Fibroblast of lung (primary cell): ENCODE data around the gene COL8A1. TPM values are rescaled to one million over a fixed set of nuclear protein-coding genes. Genes with fewer than 3 reads are reported as not detected.
"Not testable (repeated sequence)": the region's sequence is repeated elsewhere in the genome, so short reads cannot be mapped to it uniquely, and the experiment has no call there.

Source experiments
- DNase-seq, 2 donors: peaks; one replicate each; pipeline versions ENCODE4 v3.0.0 to v3.0.0-alpha.2; 2010; ENCODE audit warnings: low read depth in 2 of 2
- H2AFZ ChIP-seq: 2 replicates; pipeline ENCODE4 v1.5.1; 2012; ENCODE audit warnings: low read length, control low read depth, inconsistent platforms
- H3K27ac ChIP-seq: 2 replicates; pipeline ENCODE4 v1.5.1; 2011; ENCODE audit warnings: low read length, control low read depth; ENCODE audit not compliant: insufficient read depth
- H3K27me3 ChIP-seq: 2 replicates; pipeline ENCODE4 v1.5.1; 2011; ENCODE audit warnings: mild to moderate bottlenecking, low read length; ENCODE audit not compliant: control insufficient read depth, insufficient read depth
- H3K36me3 ChIP-seq: 2 replicates; pipeline ENCODE4 v1.5.1; 2011; ENCODE audit warnings: low read length; ENCODE audit not compliant: control insufficient read depth, insufficient read depth
- H3K4me1 ChIP-seq: 2 replicates; pipeline ENCODE4 v1.5.1; 2011; ENCODE audit warnings: low read length; ENCODE audit not compliant: control insufficient read depth, insufficient read depth; ENCODE audit errors: extremely low read depth
- H3K4me2 ChIP-seq: 2 replicates; pipeline ENCODE4 v1.5.1; 2011; ENCODE audit warnings: low read length, control low read depth; ENCODE audit not compliant: insufficient read depth; ENCODE audit errors: extremely low read depth
- H3K4me3 ChIP-seq, 4 experiments: fragments of 200-600 bp in 1 of 4; sonication (generic) in 1 of 4; replicated peaks in 1 of 4; 2 replicates each; pipeline ENCODE4 v1.5.1; 2011 to 2016; ENCODE audit warnings: low read length in 4 of 4, low read depth in 3 of 4, mild to moderate bottlenecking in 3 of 4, control low read depth in 2 of 4, inconsistent platforms in 1 of 4, mixed read lengths in 1 of 4; ENCODE audit not compliant: insufficient read depth in 1 of 4; ENCODE audit errors: control extremely low read depth in 1 of 4
- H3K79me2 ChIP-seq: 2 replicates; pipeline ENCODE4 v1.5.1; 2012; ENCODE audit warnings: mild to moderate bottlenecking, low read length, inconsistent platforms; ENCODE audit not compliant: control insufficient read depth, insufficient read depth
- H3K9ac ChIP-seq: 2 replicates; pipeline ENCODE4 v1.5.1; 2011; ENCODE audit warnings: mild to moderate bottlenecking, low read length, control low read depth; ENCODE audit not compliant: insufficient read depth
- H3K9me3 ChIP-seq: 2 replicates; pipeline ENCODE4 v1.5.1; 2012; ENCODE audit warnings: low read depth, low read length; ENCODE audit not compliant: control insufficient read depth, insufficient read depth
- H4K20me1 ChIP-seq: 2 replicates; pipeline ENCODE4 v1.5.1; 2011; ENCODE audit warnings: low read length; ENCODE audit not compliant: control insufficient read depth, insufficient read depth; ENCODE audit errors: extremely low read depth
- EZH2 ChIP-seq: IDR thresholded peaks from 2 replicates; pipeline ENCODE4 v1.5.1; 2012; ENCODE audit warnings: low read length, control low read depth, mild to moderate bottlenecking; ENCODE audit errors: missing control alignments
- polyA plus RNA-seq, 2 donors: library from polyadenylated mRNA; depleted of rRNA in 1 of 2; stranded (reverse) in 1 of 2; unstranded in 1 of 2; fragments of >200 nt; gene quantifications; 2 replicates each; pipeline ENCODE4 v1.2.1, GENCODE V29; 2011 to 2012; ENCODE audit warnings: missing spikeins in 1 of 2
- total RNA-seq: library from RNA; depleted of rRNA; stranded (reverse); fragments of >200 nt; gene quantifications from 2 replicates; pipeline ENCODE4 v1.2.1, GENCODE V29; 2014
- TF ChIP-seq, protein P1 (sequence below), 2 donors: IDR thresholded peaks in 1 of 2; conservative IDR thresholded peaks in 1 of 2; 1 replicate in 1 of 2; 2 replicates in 1 of 2; pipeline ENCODE4 v1.5.1; 2011 to 2012; ENCODE audit warnings: low read length in 2 of 2, control low read depth in 1 of 2, inconsistent platforms in 1 of 2, low read depth in 1 of 2, mild to moderate bottlenecking in 1 of 2

The COL8A1 gene
- total and polyA plus RNA-seq, 2 donors (not counting 1 experiment from before 2014, with no cell fraction given) = 85.4 to 215 TPM

DNA sequence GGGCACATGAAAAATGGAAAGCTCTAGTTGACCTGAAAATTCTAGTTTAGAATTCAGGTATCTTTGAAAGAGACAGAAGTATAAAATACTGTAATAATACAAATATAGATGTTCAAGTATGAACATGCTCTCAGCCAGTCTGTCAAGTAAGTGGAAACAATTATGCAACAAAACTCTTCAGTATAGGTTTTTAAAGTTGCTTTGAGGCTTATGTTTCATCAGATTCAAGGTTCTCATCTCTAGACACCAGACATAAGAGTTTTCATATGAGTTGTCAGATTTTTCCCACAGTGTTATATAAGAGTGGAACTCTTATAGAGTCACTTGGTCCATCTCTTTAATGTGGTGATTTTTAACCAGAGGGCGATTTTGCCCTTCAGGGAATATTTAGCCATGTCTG, 201.2 kb downstream of the COL8A1 start:
- no peaks in the 10 kb centered on the region for H3K36me3 ChIP-seq
- H3K27me3 ChIP-seq = no peaks in the 10 kb centered on the region
- H3K9me3 ChIP-seq = no peaks in the 10 kb centered on the region
- peaks cover 2% of the 10 kb centered on the region for H3K79me2 ChIP-seq
- peaks cover 8% of the 10 kb centered on the region for H3K4me1 ChIP-seq
- H3K9ac ChIP-seq = no peak overlapping the region
- no peaks in the 10 kb centered on the region for H4K20me1 ChIP-seq
- no peak overlapping the region for H3K27ac ChIP-seq
- DNase-seq = no peak
- no peak overlapping the region for H3K4me2 ChIP-seq
- no peak overlapping the region for H3K4me3 ChIP-seq
- no peak overlapping the region for H2AFZ ChIP-seq
- TF ChIP-seq, protein P1, sequence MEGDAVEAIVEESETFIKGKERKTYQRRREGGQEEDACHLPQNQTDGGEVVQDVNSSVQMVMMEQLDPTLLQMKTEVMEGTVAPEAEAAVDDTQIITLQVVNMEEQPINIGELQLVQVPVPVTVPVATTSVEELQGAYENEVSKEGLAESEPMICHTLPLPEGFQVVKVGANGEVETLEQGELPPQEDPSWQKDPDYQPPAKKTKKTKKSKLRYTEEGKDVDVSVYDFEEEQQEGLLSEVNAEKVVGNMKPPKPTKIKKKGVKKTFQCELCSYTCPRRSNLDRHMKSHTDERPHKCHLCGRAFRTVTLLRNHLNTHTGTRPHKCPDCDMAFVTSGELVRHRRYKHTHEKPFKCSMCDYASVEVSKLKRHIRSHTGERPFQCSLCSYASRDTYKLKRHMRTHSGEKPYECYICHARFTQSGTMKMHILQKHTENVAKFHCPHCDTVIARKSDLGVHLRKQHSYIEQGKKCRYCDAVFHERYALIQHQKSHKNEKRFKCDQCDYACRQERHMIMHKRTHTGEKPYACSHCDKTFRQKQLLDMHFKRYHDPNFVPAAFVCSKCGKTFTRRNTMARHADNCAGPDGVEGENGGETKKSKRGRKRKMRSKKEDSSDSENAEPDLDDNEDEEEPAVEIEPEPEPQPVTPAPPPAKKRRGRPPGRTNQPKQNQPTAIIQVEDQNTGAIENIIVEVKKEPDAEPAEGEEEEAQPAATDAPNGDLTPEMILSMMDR (conservative IDR thresholded peaks at IDR 0.05 in 1 of 2, IDR thresholded peaks at IDR 0.05 in 1 of 2; ENCODE audit: low read depth in 1 of 2, low read length in 2 of 2) = no peak
- no peak for TF ChIP-seq EZH2

DNA sequence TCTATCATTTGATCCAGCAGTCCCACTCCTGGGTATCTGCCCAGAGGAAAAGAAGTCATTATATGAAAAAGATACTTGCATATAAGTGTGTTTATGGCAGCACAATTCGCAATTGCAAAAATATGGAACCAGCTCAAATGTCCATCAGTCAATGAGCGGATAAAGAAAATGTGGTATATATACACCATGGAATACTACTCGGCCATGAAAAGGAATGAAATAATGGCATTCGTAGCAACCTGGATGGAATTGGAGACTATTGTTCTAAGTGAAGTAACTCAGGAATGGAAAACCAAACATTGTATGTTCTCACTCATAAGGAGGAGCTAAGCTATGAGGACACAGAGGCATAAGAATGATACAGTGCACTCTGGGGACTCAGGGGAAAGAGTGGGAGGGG, 203.6 kb downstream of the COL8A1 start:
- H3K36me3 ChIP-seq, H3K27ac ChIP-seq, H2AFZ ChIP-seq, H4K20me1 ChIP-seq, H3K9me3 ChIP-seq, H3K9ac ChIP-seq, DNase-seq, H3K4me3 ChIP-seq, H3K4me2 ChIP-seq, H3K79me2 ChIP-seq, H3K27me3 ChIP-seq: not testable (repeated sequence)
- H3K4me1 ChIP-seq = peaks cover 19% of the 10 kb centered on the region

DNA sequence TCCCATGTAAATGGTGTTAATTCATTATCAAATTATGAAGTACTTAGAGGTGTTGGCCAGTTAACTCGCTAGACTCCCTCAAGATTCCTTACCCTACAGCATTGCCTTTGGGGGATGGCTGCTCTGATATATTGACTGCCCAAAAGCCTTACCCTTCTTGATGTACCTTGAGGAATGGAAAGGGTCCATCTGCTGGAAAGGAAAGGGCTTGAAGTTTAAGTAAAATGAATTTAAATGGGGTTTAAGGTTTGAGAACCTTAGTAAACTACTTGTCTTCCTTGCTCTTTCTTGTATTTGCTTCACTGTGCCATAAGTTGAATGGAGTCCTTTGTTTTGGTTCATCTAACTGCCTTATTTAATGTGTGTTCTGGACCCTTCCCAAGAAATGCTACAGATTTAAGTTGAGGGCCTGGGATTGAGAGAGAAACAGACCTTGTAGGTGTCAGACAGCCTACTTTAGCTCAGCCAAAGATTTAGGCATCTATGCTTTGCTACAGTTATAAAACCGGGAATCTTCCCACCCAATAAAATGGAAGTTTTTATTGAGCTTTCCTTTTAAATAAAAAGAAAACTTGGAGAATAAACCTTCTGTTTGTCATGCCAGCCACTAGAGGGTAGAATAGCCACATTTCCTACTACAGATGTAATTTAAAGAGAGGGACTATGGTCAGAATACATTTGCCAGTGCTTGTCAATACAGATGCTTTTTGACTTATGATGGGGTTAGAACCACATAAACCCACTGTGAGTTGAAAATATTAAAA, 204.6 kb downstream of the COL8A1 start:
- Histone ChIP-seq H3K79me2 (peaks cover 4% of the 10 kb centered on the region), H2AFZ (no peak overlapping the region), H3K4me2 (no peak overlapping the region), H3K9ac (no peak overlapping the region), H3K4me3 (no peak overlapping the region), H3K4me1 (peaks cover 19% of the 10 kb centered on the region), H3K27ac (peak overlapping the region; percentile 54), H3K9me3 (no peaks in the 10 kb centered on the region), H4K20me1 (no peaks in the 10 kb centered on the region), H3K36me3 (no peaks in the 10 kb centered on the region), H3K27me3 (no peaks in the 10 kb centered on the region)
- peak; percentile 64 to 81 for DNase-seq
- TF ChIP-seq EZH2 = no peak
- TF ChIP-seq, protein P1 (conservative IDR thresholded peaks at IDR 0.05 in 1 of 2, IDR thresholded peaks at IDR 0.05 in 1 of 2; ENCODE audit: low read depth in 1 of 2, low read length in 2 of 2) = peak; percentile 58 to 69
